ENCODE data around the gene CITED4.

The CITED4 gene, protein sequence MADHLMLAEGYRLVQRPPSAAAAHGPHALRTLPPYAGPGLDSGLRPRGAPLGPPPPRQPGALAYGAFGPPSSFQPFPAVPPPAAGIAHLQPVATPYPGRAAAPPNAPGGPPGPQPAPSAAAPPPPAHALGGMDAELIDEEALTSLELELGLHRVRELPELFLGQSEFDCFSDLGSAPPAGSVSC

DNA sequence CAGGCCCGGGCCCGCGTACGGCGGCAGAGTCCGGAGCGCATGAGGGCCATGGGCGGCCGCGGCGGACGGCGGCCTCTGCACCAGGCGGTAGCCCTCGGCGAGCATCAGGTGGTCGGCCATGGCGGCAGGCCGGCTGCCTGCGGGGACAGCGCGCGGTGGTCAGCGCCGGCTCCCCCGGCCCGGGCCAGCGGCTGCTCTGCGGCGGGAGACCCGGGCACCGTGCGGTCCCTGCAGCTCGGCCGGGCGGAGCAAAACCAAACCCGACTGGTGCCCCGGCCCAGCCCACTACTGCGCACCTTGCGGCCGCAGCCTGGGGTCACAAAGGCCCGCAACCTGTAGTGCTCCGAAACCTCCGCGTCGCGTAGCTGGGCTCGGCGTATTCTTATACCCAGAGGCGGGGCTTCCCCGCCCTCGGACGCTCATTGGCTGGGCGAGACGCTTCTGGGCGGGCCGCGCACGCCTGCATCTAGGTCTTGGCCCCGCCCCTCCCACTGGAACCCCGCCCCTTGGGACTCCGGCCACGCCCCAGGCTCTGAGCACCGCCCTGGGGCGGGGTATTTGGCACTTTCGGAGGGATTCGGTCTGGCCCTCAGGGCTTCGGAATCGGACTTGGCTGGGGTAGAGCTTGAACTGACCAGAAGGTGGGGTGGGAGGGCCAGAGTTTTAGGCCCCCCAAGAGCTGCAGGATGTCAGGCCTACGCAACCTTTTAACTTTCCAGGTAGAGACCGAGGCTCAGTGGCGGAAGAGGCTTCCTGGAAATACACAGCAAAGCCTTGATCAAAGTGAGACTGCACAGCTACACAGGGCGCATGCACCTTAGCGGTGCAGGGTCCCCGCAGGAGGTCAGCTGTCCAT lies at the start of gene CITED4:
Gene CITED4, minus strand, starts transcription at position 356 of the 856 bp plus-strand sequence. Its CDS starts 236 bp downstream, at position 120.
- ChIA-PET POLR2A (interaction anchor here (0.6 to 1.8 kb wide), 16 partner anchors 9 to 331 kb away, joined by 3 to 13 read pairs (median 4); partner anchors contain the start of genes CTPS1, NFYC and ZNF684), CTCF (interaction anchor here (0.6 to 1.7 kb wide), 5 partner anchors 12 to 350 kb away, joined by 3 to 10 read pairs (median 4); no protein-coding TSS in a partner anchor)
- DNase-seq (ENCODE audit: extremely low spot score), result peak; percentile 93
- no peak for TF ChIP-seq FOXA1 (IDR thresholded peaks at IDR 0.05)
- no peak for TF ChIP-seq HDGF (IDR thresholded peaks at IDR 0.05; ENCODE audit: borderline replicate concordance)
- TF ChIP-seq BHLHE40 (IDR thresholded peaks at IDR 0.05; ENCODE audit: borderline replicate concordance), result no peak
- no peak for TF ChIP-seq NFRKB (IDR thresholded peaks at IDR 0.05)
- no peak for TF ChIP-seq FOXM1 (IDR thresholded peaks at IDR 0.05; ENCODE audit: borderline replicate concordance)
- no peak for TF ChIP-seq ZNF384 (IDR thresholded peaks at IDR 0.05)
- TF ChIP-seq L3MBTL2 (conservative IDR thresholded peaks at IDR 0.05), result no peak
- TF ChIP-seq LEF1 (IDR thresholded peaks at IDR 0.05; ENCODE audit: borderline replicate concordance), result no peak; the same call in 1 of the 2 replicates
- no peak for TF ChIP-seq ARNT (IDR thresholded peaks at IDR 0.05)
- no peak for TF ChIP-seq FOXK2 (IDR thresholded peaks at IDR 0.05)
- TF ChIP-seq, protein P1, sequence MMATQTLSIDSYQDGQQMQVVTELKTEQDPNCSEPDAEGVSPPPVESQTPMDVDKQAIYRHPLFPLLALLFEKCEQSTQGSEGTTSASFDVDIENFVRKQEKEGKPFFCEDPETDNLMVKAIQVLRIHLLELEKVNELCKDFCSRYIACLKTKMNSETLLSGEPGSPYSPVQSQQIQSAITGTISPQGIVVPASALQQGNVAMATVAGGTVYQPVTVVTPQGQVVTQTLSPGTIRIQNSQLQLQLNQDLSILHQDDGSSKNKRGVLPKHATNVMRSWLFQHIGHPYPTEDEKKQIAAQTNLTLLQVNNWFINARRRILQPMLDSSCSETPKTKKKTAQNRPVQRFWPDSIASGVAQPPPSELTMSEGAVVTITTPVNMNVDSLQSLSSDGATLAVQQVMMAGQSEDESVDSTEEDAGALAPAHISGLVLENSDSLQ (IDR thresholded peaks at IDR 0.05), result no peak
- TF ChIP-seq CTBP1 (IDR thresholded peaks at IDR 0.05; ENCODE audit: borderline replicate concordance), result no peak
- no peak for TF ChIP-seq ELF4 (IDR thresholded peaks at IDR 0.05)
- no peak for TF ChIP-seq SP1 (IDR thresholded peaks at IDR 0.05)
- TF ChIP-seq TARDBP (IDR thresholded peaks at IDR 0.05), result no peak
- TF ChIP-seq SUZ12 (IDR thresholded peaks at IDR 0.05), result no peak

DNA sequence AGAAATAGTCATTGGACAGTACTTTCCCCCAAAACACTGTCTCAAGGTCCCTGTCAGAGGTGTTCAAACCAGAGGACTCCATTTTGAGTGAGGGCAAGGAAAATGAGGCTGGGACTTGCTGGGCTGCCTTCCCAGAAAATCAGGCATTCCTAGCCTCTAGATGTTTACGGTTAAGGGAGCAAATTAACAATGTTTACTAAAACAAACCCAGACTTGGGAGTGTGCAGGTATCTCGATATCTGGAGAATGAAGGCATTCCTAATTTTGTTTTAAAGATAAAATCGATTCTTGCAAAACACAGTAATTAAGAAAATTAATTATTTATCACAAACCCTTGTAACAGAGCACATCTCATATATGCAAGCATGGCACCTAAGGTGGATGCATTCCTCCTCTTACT lies 48.9 kb upstream of the CITED4 start:
- CTCF ChIA-PET, result no interaction called here
- DNase-seq (ENCODE audit: extremely low spot score), result no peak
- TF ChIP-seq FOXM1 (IDR thresholded peaks at IDR 0.05; ENCODE audit: borderline replicate concordance) (no peak), SUZ12 (IDR thresholded peaks at IDR 0.05) (no peak), ARNT (IDR thresholded peaks at IDR 0.05) (no peak), CTBP1 (IDR thresholded peaks at IDR 0.05; ENCODE audit: borderline replicate concordance) (no peak), LEF1 (IDR thresholded peaks at IDR 0.05; ENCODE audit: borderline replicate concordance) (no peak), ZNF384 (IDR thresholded peaks at IDR 0.05) (no peak)
- POLR2A ChIA-PET, result no interaction called here

DNA sequence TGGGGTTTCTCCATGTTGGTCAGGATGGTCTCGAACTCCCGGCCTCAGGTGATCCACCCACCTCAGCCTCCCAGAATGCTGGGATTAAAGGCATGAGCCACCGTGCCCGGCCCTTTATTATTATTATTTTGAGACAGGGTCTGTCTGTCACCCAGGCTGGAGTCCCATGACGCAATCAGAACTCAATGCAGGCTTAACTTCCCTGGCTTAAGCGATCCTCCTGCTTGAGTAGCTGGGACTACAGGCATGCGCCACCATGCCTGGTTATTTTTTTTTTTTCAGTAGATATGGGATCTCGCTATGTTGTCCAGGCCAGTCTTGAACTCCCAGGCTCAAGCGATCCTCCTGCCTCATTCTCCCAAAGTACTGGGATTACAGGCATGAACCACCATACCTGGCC lies 47.1 kb upstream of the CITED4 start:
- CTCF ChIA-PET, result no interaction called here
- POLR2A ChIA-PET, result interaction anchor here (1.5 kb wide), 1 partner anchor 47 kb away, joined by 3 read pairs; the partner anchor contains the start of gene CITED4
- no peak for DNase-seq (ENCODE audit: extremely low spot score)
- TF ChIP-seq FOXK2 (IDR thresholded peaks at IDR 0.05), result no peak
- no peak for TF ChIP-seq CTBP1 (IDR thresholded peaks at IDR 0.05; ENCODE audit: borderline replicate concordance)
- TF ChIP-seq, protein P1 (IDR thresholded peaks at IDR 0.05), result no peak
- no peak for TF ChIP-seq ZNF384 (IDR thresholded peaks at IDR 0.05)
- TF ChIP-seq SP1 (IDR thresholded peaks at IDR 0.05), result no peak
- TF ChIP-seq FOXM1 (IDR thresholded peaks at IDR 0.05; ENCODE audit: borderline replicate concordance), result no peak

DNA sequence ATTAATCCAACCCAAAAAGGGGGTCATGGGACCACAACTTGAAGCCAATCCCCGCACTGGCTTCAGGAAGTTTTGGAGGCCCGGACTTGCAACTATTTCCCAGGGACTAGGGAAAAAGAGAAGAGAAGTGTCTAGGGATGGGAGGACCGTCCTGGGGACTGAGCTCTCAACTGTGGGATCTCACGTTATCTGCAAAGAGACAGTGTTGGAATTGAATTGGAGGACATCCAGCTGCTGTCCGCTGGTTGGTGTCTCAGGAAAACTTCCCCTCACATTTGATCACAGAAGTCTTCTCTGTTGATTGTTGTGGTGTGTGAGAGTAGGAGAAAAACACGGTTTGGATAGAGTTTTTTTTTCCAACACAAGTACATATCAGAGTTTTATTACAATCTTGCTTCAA lies 46.2 kb upstream of the CITED4 start:
- CTCF ChIA-PET, result no interaction called here

DNA sequence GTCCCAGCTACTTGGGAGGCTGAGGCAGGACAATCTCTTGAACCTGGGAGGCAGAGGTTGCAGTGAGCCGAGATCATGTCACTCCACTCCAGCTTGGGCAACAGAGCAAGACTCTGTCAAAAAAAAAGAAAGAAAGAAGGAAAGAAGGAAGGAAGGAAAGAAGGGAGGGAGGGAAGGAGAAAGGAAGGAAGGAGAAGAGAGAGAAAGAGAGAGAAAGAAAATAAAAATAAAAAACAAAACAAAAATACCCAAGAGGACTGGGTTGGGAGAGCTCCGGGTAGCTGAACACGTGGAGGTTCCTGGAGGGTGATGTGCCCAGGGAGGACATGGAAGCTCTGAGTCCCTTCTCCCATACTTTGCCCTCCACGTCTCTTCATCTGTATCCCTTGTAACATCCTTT lies 45.7 kb upstream of the CITED4 start:
- TF ChIP-seq LEF1 (IDR thresholded peaks at IDR 0.05; ENCODE audit: borderline replicate concordance) (no peak), FOXM1 (IDR thresholded peaks at IDR 0.05; ENCODE audit: borderline replicate concordance) (no peak), NFRKB (IDR thresholded peaks at IDR 0.05) (no peak), HDGF (IDR thresholded peaks at IDR 0.05; ENCODE audit: borderline replicate concordance) (no peak)
- POLR2A ChIA-PET, result interaction anchor here (1.5 kb wide), 1 partner anchor 46 kb away, joined by 3 read pairs; the partner anchor contains the start of gene CITED4
- CTCF ChIA-PET, result interaction anchor here (0.6 kb wide), 1 partner anchor 135 kb away, joined by 4 read pairs; no protein-coding TSS in a partner anchor
- DNase-seq (ENCODE audit: extremely low spot score), result no peak

More for the DNA sequence above, 46.2 kb upstream of the CITED4 start:
- no peak for DNase-seq (ENCODE audit: extremely low spot score)
- POLR2A ChIA-PET, result interaction anchor here (1.5 kb wide), 1 partner anchor 46 kb away, joined by 3 read pairs; the partner anchor contains the start of gene CITED4
- TF ChIP-seq L3MBTL2 (conservative IDR thresholded peaks at IDR 0.05) (no peak), ZNF384 (IDR thresholded peaks at IDR 0.05) (no peak), FOXA1 (IDR thresholded peaks at IDR 0.05) (no peak), NFRKB (IDR thresholded peaks at IDR 0.05) (no peak), FOXM1 (IDR thresholded peaks at IDR 0.05; ENCODE audit: borderline replicate concordance) (no peak), SP1 (IDR thresholded peaks at IDR 0.05) (no peak), SUZ12 (IDR thresholded peaks at IDR 0.05) (no peak), FOXK2 (IDR thresholded peaks at IDR 0.05) (no peak), ELF4 (IDR thresholded peaks at IDR 0.05) (no peak), LEF1 (IDR thresholded peaks at IDR 0.05; ENCODE audit: borderline replicate concordance) (no peak), ARNT (IDR thresholded peaks at IDR 0.05) (no peak), BHLHE40 (IDR thresholded peaks at IDR 0.05; ENCODE audit: borderline replicate concordance) (no peak), TARDBP (IDR thresholded peaks at IDR 0.05) (no peak), HDGF (IDR thresholded peaks at IDR 0.05; ENCODE audit: borderline replicate concordance) (no peak), CTBP1 (IDR thresholded peaks at IDR 0.05; ENCODE audit: borderline replicate concordance) (no peak)
- TF ChIP-seq, protein P1 (IDR thresholded peaks at IDR 0.05), result no peak

Data from HEK293T (cell line).